ENCODE results near the gene CYP19A1.

GRCh38 chr15:51212909-51213308 is 125.5 kb downstream of the CYP19A1 start:
- TF ChIP-seq, protein P1, sequence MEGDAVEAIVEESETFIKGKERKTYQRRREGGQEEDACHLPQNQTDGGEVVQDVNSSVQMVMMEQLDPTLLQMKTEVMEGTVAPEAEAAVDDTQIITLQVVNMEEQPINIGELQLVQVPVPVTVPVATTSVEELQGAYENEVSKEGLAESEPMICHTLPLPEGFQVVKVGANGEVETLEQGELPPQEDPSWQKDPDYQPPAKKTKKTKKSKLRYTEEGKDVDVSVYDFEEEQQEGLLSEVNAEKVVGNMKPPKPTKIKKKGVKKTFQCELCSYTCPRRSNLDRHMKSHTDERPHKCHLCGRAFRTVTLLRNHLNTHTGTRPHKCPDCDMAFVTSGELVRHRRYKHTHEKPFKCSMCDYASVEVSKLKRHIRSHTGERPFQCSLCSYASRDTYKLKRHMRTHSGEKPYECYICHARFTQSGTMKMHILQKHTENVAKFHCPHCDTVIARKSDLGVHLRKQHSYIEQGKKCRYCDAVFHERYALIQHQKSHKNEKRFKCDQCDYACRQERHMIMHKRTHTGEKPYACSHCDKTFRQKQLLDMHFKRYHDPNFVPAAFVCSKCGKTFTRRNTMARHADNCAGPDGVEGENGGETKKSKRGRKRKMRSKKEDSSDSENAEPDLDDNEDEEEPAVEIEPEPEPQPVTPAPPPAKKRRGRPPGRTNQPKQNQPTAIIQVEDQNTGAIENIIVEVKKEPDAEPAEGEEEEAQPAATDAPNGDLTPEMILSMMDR (IDR thresholded peaks at IDR 0.05): no peak
- TF ChIP-seq EZH2phosphoT487 (IDR thresholded peaks at IDR 0.05): no peak
- no peak for TF ChIP-seq EZH2 (IDR thresholded peaks at IDR 0.05)
